Erythroblast (primary cell): ENCODE results near the gene ANKRD2.
"Not testable (repeated sequence)": the region's sequence is repeated elsewhere in the genome, so short reads cannot be mapped to it uniquely, and the experiment has no call there.

Experiments
- DNase-seq, 2 experiments: peaks; one replicate each; lab custom pipeline; 2025; lab: John Stamatoyannopoulos, UW
- GATA1 ChIP-seq: IDR thresholded peaks from 2 replicates; pipeline ENCODE4 v1.6.1; 2011; ENCODE audit warnings: low read depth, mild to moderate bottlenecking, control low read depth, low read length, moderate library complexity
- POLR2A ChIP-seq: IDR thresholded peaks from 2 replicates; pipeline ENCODE4 v1.6.1; 2011; ENCODE audit warnings: mild to moderate bottlenecking, low read length

ANKRD2 gene

GRCh38 chr10:97553575-97554031 lies 19.0 kb upstream of the ANKRD2 start:
- TF ChIP-seq POLR2A, result no peak
- TF ChIP-seq GATA1, result no peak
- DNase-seq, result peak; percentile 47 to 70

GRCh38 chr10:97554336-97554735 lies 18.2 kb upstream of the ANKRD2 start:
- DNase-seq, result not testable (repeated sequence)

- DNase-seq, result not testable (repeated sequence)
Observed at GRCh38 chr10:97555541-97555940, 17.0 kb upstream of the ANKRD2 start.

- not testable (repeated sequence) for DNase-seq
Observed at GRCh38 chr10:97560731-97561381, 11.7 kb upstream of the ANKRD2 start.

GRCh38 chr10:97561386-97562077 lies 11.0 kb upstream of the ANKRD2 start:
- not testable (repeated sequence) for DNase-seq

- not testable (repeated sequence) for DNase-seq
Observed at GRCh38 chr10:97562329-97562728, 10.2 kb upstream of the ANKRD2 start.

- no peak for DNase-seq
- no peak for TF ChIP-seq GATA1
- no peak for TF ChIP-seq POLR2A
Observed at GRCh38 chr10:97563337-97563736, 9.2 kb upstream of the ANKRD2 start.

GRCh38 chr10:97564776-97565175 lies 7.8 kb upstream of the ANKRD2 start:
- TF ChIP-seq GATA1, result no peak
- no peak for TF ChIP-seq POLR2A
- peak in 1 of 2 experiments; percentile 18 for DNase-seq

- no peak for TF ChIP-seq POLR2A
- TF ChIP-seq GATA1, result no peak
- no peak for DNase-seq
Observed at GRCh38 chr10:97566336-97566996, 6.1 kb upstream of the ANKRD2 start.

GRCh38 chr10:97567891-97568290 lies 4.7 kb upstream of the ANKRD2 start:
- TF ChIP-seq POLR2A (no peak), GATA1 (no peak)

GRCh38 chr10:97570146-97570788 lies 2.3 kb upstream of the ANKRD2 start:
- DNase-seq, result no peak
- TF ChIP-seq GATA1 (no peak), POLR2A (no peak)

More at GRCh38 chr10:97567891-97568290, 4.7 kb upstream of the ANKRD2 start:
- no peak for DNase-seq

- TF ChIP-seq POLR2A, result no peak
- TF ChIP-seq GATA1, result no peak
- DNase-seq, result no peak
Observed at GRCh38 chr10:97570789-97571471, 1.6 kb upstream of the ANKRD2 start.

GRCh38 chr10:97571622-97572021 lies 957 bp upstream of the ANKRD2 start:
- DNase-seq, result no peak
- TF ChIP-seq GATA1 (no peak), POLR2A (no peak)

- no peak for DNase-seq
- TF ChIP-seq POLR2A (no peak), GATA1 (no peak)
Observed at GRCh38 chr10:97573021-97573420, 442 bp downstream of the ANKRD2 start.
